NB4 (cell line): Measurements from ENCODE around the gene MSH3.

Experiments
- MYC ChIP-seq: IDR thresholded peaks from 2 replicates; pipeline ENCODE4 v1.6.1; 2011; ENCODE audit warnings: low read depth, low read length
- POLR2A ChIP-seq: IDR thresholded peaks from 2 replicates; pipeline ENCODE4 v1.6.1; 2011; ENCODE audit warnings: mild to moderate bottlenecking; ENCODE audit not compliant: insufficient read length; ENCODE audit errors: extremely low read depth
- TF ChIP-seq, protein P1 (sequence below): IDR thresholded peaks from one replicate; pipeline ENCODE4 v1.5.1; 2012; ENCODE audit warnings: low read depth, low read length
- TF ChIP-seq, protein P2 (sequence below): IDR thresholded peaks from 2 replicates; pipeline ENCODE4 v1.6.1; 2011; ENCODE audit warnings: low read depth, low read length

- TF ChIP-seq, protein P1, sequence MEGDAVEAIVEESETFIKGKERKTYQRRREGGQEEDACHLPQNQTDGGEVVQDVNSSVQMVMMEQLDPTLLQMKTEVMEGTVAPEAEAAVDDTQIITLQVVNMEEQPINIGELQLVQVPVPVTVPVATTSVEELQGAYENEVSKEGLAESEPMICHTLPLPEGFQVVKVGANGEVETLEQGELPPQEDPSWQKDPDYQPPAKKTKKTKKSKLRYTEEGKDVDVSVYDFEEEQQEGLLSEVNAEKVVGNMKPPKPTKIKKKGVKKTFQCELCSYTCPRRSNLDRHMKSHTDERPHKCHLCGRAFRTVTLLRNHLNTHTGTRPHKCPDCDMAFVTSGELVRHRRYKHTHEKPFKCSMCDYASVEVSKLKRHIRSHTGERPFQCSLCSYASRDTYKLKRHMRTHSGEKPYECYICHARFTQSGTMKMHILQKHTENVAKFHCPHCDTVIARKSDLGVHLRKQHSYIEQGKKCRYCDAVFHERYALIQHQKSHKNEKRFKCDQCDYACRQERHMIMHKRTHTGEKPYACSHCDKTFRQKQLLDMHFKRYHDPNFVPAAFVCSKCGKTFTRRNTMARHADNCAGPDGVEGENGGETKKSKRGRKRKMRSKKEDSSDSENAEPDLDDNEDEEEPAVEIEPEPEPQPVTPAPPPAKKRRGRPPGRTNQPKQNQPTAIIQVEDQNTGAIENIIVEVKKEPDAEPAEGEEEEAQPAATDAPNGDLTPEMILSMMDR: no peak
- TF ChIP-seq, protein P2, sequence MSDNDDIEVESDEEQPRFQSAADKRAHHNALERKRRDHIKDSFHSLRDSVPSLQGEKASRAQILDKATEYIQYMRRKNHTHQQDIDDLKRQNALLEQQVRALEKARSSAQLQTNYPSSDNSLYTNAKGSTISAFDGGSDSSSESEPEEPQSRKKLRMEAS: no peak
- TF ChIP-seq POLR2A (no peak), MYC (no peak)
Measured at GRCh38 chr5:80656425-80656824, 2.0 kb downstream of the MSH3 start.
